Endothelial cell of umbilical vein (primary cell): Measurements from ENCODE around the gene PNPLA6. TPM values are rescaled to one million over a fixed set of nuclear protein-coding genes. Genes with fewer than 3 reads are reported as not detected.
A peak's percentile ranks its signal among the peaks of the same experiment; 100 is the strongest.

Experiments
- BruUV-seq: library from RNA; stranded (reverse); fragments of 400-500 nt; replicated peaks from 2 replicates; lab custom pipeline; 2021; lab: Mats Ljungman, UMichigan
- CTCF ChIA-PET: fragments of 300-600, 350-600 bp; sonication (Branson Sonifier 250); formaldehyde crosslinking; loops from one replicate; lab custom pipeline; 2021; ENCODE audit warnings: antibody characterized with exemption, inconsistent platforms; lab: Charles Lee
- POLR2A ChIA-PET: fragments of 300-600, 350-600 bp; sonication (Branson Sonifier 250); formaldehyde crosslinking; loops from one replicate; lab custom pipeline; 2021; ENCODE audit warnings: antibody characterized with exemption, inconsistent platforms; lab: Charles Lee
- DNase-seq: peaks from one replicate; pipeline ENCODE4 v3.0.0-alpha.2; 2011; ENCODE audit warnings: low read depth, low spot score
- FAIRE-seq: peaks from 2 replicates; lab custom pipeline; 2011; peaks lifted over from hg19 to GRCh38; lab: Jason Lieb, UNC
- H2AFZ ChIP-seq: 2 replicates; pipeline ENCODE4 v1.6.0; 2012; ENCODE audit warnings: low read depth, low read length, control low read depth, inconsistent platforms
- H3K27ac ChIP-seq: 2 replicates; pipeline ENCODE4 v1.5.1; 2011; ENCODE audit warnings: low read depth, mild to moderate bottlenecking, control low read depth, low read length, moderate library complexity; ENCODE audit not compliant: insufficient read depth
- H3K27me3 ChIP-seq, 2 experiments: 2 replicates each; pipeline versions ENCODE4 v1.6.0 to v1.6.1; 2011; ENCODE audit warnings: low read length in 2 of 2, mixed read lengths in 1 of 2; ENCODE audit not compliant: control insufficient read depth in 2 of 2, insufficient read depth in 2 of 2
- H3K36me3 ChIP-seq, 2 experiments: 2 replicates in 1 of 2; 3 replicates in 1 of 2; pipeline ENCODE4 v1.5.1; 2011; ENCODE audit warnings: low read length in 2 of 2, mild to moderate bottlenecking in 1 of 2, moderate library complexity in 1 of 2; ENCODE audit not compliant: control insufficient read depth in 2 of 2, insufficient read depth in 2 of 2; ENCODE audit errors: extremely low read depth in 1 of 2
- H3K4me1 ChIP-seq: 3 replicates; pipeline ENCODE4 v1.5.1; 2011; ENCODE audit warnings: mild to moderate bottlenecking, low read length; ENCODE audit not compliant: control insufficient read depth, insufficient read depth; ENCODE audit errors: extremely low read depth
- H3K4me2 ChIP-seq: 2 replicates; pipeline ENCODE4 v1.6.1; 2011; ENCODE audit warnings: low read length, control low read depth, mixed read lengths; ENCODE audit not compliant: insufficient read depth
- H3K4me3 ChIP-seq, 3 experiments: fragments of 200-600 bp in 1 of 3; sonication (generic), shearing (Covaris generic) in 1 of 3; replicated peaks in 1 of 3; 2 replicates each; pipeline ENCODE4 v1.5.1; 2011 to 2016; ENCODE audit warnings: control low read depth in 3 of 3, low read length in 3 of 3, mild to moderate bottlenecking in 2 of 3, inconsistent platforms in 1 of 3, low read depth in 1 of 3, moderate library complexity in 1 of 3; ENCODE audit not compliant: insufficient read depth in 1 of 3
- H3K79me2 ChIP-seq: 2 replicates; pipeline ENCODE4 v1.6.0; 2012; ENCODE audit warnings: low read length, inconsistent platforms; ENCODE audit not compliant: control insufficient read depth, insufficient read depth
- H3K9ac ChIP-seq: replicated peaks from 2 replicates; pipeline ENCODE3; 2011; ENCODE audit warnings: low read length, control low read depth; ENCODE audit not compliant: insufficient read depth; ENCODE audit errors: extremely low read depth
- H3K9me1 ChIP-seq: replicated peaks from 3 replicates; pipeline ENCODE4 v1.6.0; 2011; ENCODE audit warnings: mild to moderate bottlenecking, low read length; ENCODE audit not compliant: control insufficient read depth, insufficient read depth; ENCODE audit errors: extremely low read depth
- H3K9me3 ChIP-seq: replicated peaks from 2 replicates; pipeline ENCODE4 v1.5.1; 2012; ENCODE audit warnings: low read length, inconsistent platforms; ENCODE audit not compliant: control insufficient read depth, insufficient read depth
- H4K20me1 ChIP-seq: replicated peaks from 2 replicates; pipeline ENCODE3; 2011; ENCODE audit warnings: mild to moderate bottlenecking, low read length; ENCODE audit not compliant: control insufficient read depth, insufficient read depth; ENCODE audit errors: extremely low read depth
- CTCF ChIP-seq, 2 donors: IDR thresholded peaks; 1 replicate in 1 of 2; 2 replicates in 1 of 2; pipeline ENCODE4 v1.5.1; 2011; ENCODE audit warnings: low read length in 2 of 2, mild to moderate bottlenecking in 2 of 2, moderate library complexity in 2 of 2, control low read depth in 1 of 2, inconsistent platforms in 1 of 2, low read depth in 1 of 2; ENCODE audit not compliant: insufficient read depth in 1 of 2; ENCODE audit errors: extremely low read depth in 1 of 2
- EZH2 ChIP-seq: IDR thresholded peaks from 2 replicates; pipeline ENCODE4 v1.6.1; 2012; ENCODE audit warnings: borderline replicate concordance, low read depth, mild to moderate bottlenecking, moderate library complexity, low read length, inconsistent platforms; ENCODE audit not compliant: severe bottlenecking
- FOS ChIP-seq: IDR thresholded peaks from 2 replicates; pipeline ENCODE4 v1.6.1; 2011; ENCODE audit warnings: mild to moderate bottlenecking, low read length, moderate library complexity, borderline replicate concordance; ENCODE audit not compliant: insufficient read depth
- GATA2 ChIP-seq: IDR thresholded peaks from 2 replicates; pipeline ENCODE4 v1.7.0; 2011; ENCODE audit warnings: low read depth, mild to moderate bottlenecking, moderate library complexity, mixed read lengths, low read length; ENCODE audit not compliant: insufficient read length, insufficient read depth
- JUN ChIP-seq: IDR thresholded peaks from 2 replicates; pipeline ENCODE4 v1.6.1; 2011; ENCODE audit warnings: borderline replicate concordance, low read depth; ENCODE audit not compliant: insufficient read length, insufficient read depth
- MAX ChIP-seq: IDR thresholded peaks from 2 replicates; pipeline ENCODE4 v1.6.1; 2011; ENCODE audit not compliant: insufficient read depth, insufficient read length
- MYC ChIP-seq: IDR thresholded peaks from one replicate; pipeline ENCODE4 v1.6.1; 2011; ENCODE audit warnings: mild to moderate bottlenecking, low read depth, low read length
- POLR2A ChIP-seq: IDR thresholded peaks from 2 replicates; pipeline ENCODE4 v1.6.1; 2012; ENCODE audit warnings: low read depth, mild to moderate bottlenecking, control low read depth, low read length
- POLR2AphosphoS5 ChIP-seq: IDR thresholded peaks from 2 replicates; pipeline ENCODE4 v1.6.1; 2012; ENCODE audit warnings: low read depth, mild to moderate bottlenecking, control low read depth, low read length, moderate library complexity; ENCODE audit not compliant: insufficient read depth
- dilution Hi-C: fragments of 300-500 bp; cut with MboI; formaldehyde crosslinking; loops from one replicate; pipeline ENCODE4 v1.15.0; 2019; ENCODE audit warnings: low sequenced_read_pairs; ENCODE audit not compliant: extremely low pct_ligation_motif_present
- intact Hi-C: fragments of 100-400 bp; cut with micrococcal nuclease; formaldehyde crosslinking; loops from one replicate; pipeline ENCODE4 v1.10.0; 2022
- polyA plus RNA-seq, 4 experiments: library from polyadenylated mRNA; depleted of rRNA in 3 of 4; stranded (reverse) in 3 of 4; unstranded in 1 of 4; fragments of >200 nt; gene quantifications; 2 replicates each; pipeline versions ENCODE4 v1.2.1 to v1.2.3, GENCODE V29; 2011 to 2012; ENCODE audit warnings: missing spikeins in 1 of 4
- total RNA-seq: library from RNA; stranded (reverse); gene quantifications from 2 replicates; pipeline ENCODE4 v1.2.3, GENCODE V29; 2021

PNPLA6 gene
- total and polyA plus RNA-seq, 2 donors (not counting 3 experiments of a cell fraction or from before 2014, with no cell fraction given), result 106 to 164 TPM

- ChIA-PET POLR2A (interaction anchor here (0.6 to 1.5 kb wide), 2 partner anchors 10 to 11 kb away, joined by 3 to 4 read pairs; no protein-coding TSS in a partner anchor), CTCF (interaction anchor here (0.7 to 2.8 kb wide), 11 partner anchors 10 to 424 kb away, joined by 3 to 11 read pairs (median 5); partner anchors contain the start of genes PNPLA6 and TRAPPC5)
- dilution Hi-C loops (no loop called here), intact Hi-C loops (loop anchor here (1.0 to 5.0 kb wide), 2 partner anchors 11 to 36 kb away; partner anchors contain the start of gene PEX11G)
- H3K79me2 ChIP-seq, result peaks cover 8% of the 10 kb centered on the region
- no peak for DNase-seq
- H4K20me1 ChIP-seq, result no peaks in the 10 kb centered on the region
- peak overlapping the region; percentile 4 for H3K27ac ChIP-seq
- no peaks in the 10 kb centered on the region for H3K27me3 ChIP-seq
- TF ChIP-seq JUN, result no peak
- no peak for TF ChIP-seq POLR2A
- H3K9ac ChIP-seq, result peak overlapping the region; percentile 78
- peak overlapping the region; percentile 64 to 94 (median 81) for H3K4me3 ChIP-seq
- H3K4me2 ChIP-seq, result peak overlapping the region; percentile 97
- H3K36me3 ChIP-seq, result peaks cover 0 to 16% of the 10 kb centered on the region in 2 experiments
- peak overlapping the region; percentile 54 for H2AFZ ChIP-seq
- H3K4me1 ChIP-seq, result peaks cover 16% of the 10 kb centered on the region
- FAIRE-seq, result no peak
- H3K9me1 ChIP-seq, result no peaks in the 10 kb centered on the region
- H3K9me3 ChIP-seq, result no peaks in the 10 kb centered on the region
- BruUV-seq, result TSS peak; percentile 22
Measured at GRCh38 chr19:7522923-7523667, 12.4 kb upstream of the PNPLA6 start.

GRCh38 chr19:7524523-7524922, 11.0 kb upstream of the PNPLA6 start:
- Histone ChIP-seq H3K79me2 (peaks cover 8% of the 10 kb centered on the region), H2AFZ (no peak overlapping the region), H3K4me1 (peaks cover 16% of the 10 kb centered on the region), H3K4me2 (no peak overlapping the region), H3K36me3 (peaks cover 0 to 20% of the 10 kb centered on the region in 2 experiments), H4K20me1 (no peaks in the 10 kb centered on the region), H3K27ac (no peak overlapping the region), H3K27me3 (no peaks in the 10 kb centered on the region), H3K9ac (no peak overlapping the region), H3K9me1 (no peaks in the 10 kb centered on the region), H3K4me3 (no peak overlapping the region), H3K9me3 (no peaks in the 10 kb centered on the region)
- FAIRE-seq, result no peak
- ChIA-PET CTCF (interaction anchor here (1.6 kb wide), 1 partner anchor 170 kb away, joined by 5 read pairs; no protein-coding TSS in a partner anchor), POLR2A (no interaction called here)
- DNase-seq, result no peak
- BruUV-seq, result no TSS peak
- dilution Hi-C loops (no loop called here), intact Hi-C loops (loop anchor here (5.0 kb wide), 1 partner anchor 37 kb away; the partner anchor contains the start of gene PEX11G)
- TF ChIP-seq POLR2AphosphoS5 (no peak), EZH2 (no peak), GATA2 (no peak), CTCF (IDR thresholded peaks at IDR 0.05; ENCODE audit: extremely low read depth in 1 of 2, insufficient read depth in 1 of 2, low read depth in 1 of 2, low read length in 2 of 2) (no peak), POLR2A (no peak), JUN (no peak), MYC (no peak), MAX (no peak), FOS (no peak)
